H1 (cell line): Measurements from ENCODE around the gene DOCK6. TPM values are rescaled to one million over a fixed set of nuclear protein-coding genes. Genes with fewer than 3 reads are reported as not detected.

Source experiments
- CREB1 ChIP-seq: IDR thresholded peaks from 2 replicates; pipeline ENCODE4 v1.6.1; 2012; ENCODE audit warnings: inconsistent platforms
- NANOG ChIP-seq: IDR thresholded peaks from 2 replicates; pipeline ENCODE4 v1.6.1; 2011; ENCODE audit warnings: low read length, low read depth, mild to moderate bottlenecking, inconsistent platforms; ENCODE audit not compliant: insufficient read depth, poor library complexity, severe bottlenecking
- POLR2AphosphoS5 ChIP-seq: IDR thresholded peaks from 2 replicates; pipeline ENCODE4 v1.6.1; 2011; ENCODE audit warnings: low read depth, low read length
- SIX5 ChIP-seq: IDR thresholded peaks from 2 replicates; pipeline ENCODE4 v1.6.1; 2011; ENCODE audit warnings: mild to moderate bottlenecking, low read depth, low read length
- SP2 ChIP-seq: IDR thresholded peaks from 2 replicates; pipeline ENCODE4 v1.6.1; 2012; ENCODE audit warnings: mild to moderate bottlenecking, low read length, inconsistent platforms
- polyA plus RNA-seq, 7 experiments: library from polyadenylated mRNA; depleted of rRNA in 3 of 7; stranded (reverse) in 5 of 7; unstranded in 2 of 7; fragments of >200 nt in 5 of 7; fragments of 200-250 nt in 2 of 7; gene quantifications; 1 replicate in 5 of 7; 2 replicates in 1 of 7; 4 replicates in 1 of 7; pipeline versions ENCODE4 v1.2.1 to v1.2.3, GENCODE V29; 2011 to 2013; ENCODE audit warnings: missing spikeins in 2 of 7, mixed read lengths in 2 of 7
- total RNA-seq: library from RNA; stranded (reverse); fragmentation: NEBNext Ultra II Directional; extraction: Animal tissue kit (Norgen Biotek cat#: 25700); gene quantifications from 2 replicates; pipeline ENCODE4 v1.2.1, GENCODE V29; 2021

Gene DOCK6
- total and polyA plus RNA-seq, 2 of the 8 experiments (the other 6 are each of a cell fraction or from before 2014, with no cell fraction given) = 25.5 to 54.7 TPM

- no peak for TF ChIP-seq SIX5
- no peak for TF ChIP-seq CREB1
- no peak for TF ChIP-seq SP2
- no peak for TF ChIP-seq NANOG
- TF ChIP-seq POLR2AphosphoS5 = no peak
Observed at GRCh38 chr19:11237321-11237720, 25.0 kb downstream of the DOCK6 start (continued).
